Muscle layer of colon (tissue), 2 donors: ENCODE results near the gene NXN.
"Not testable (repeated sequence)": the region's sequence is repeated elsewhere in the genome, so short reads cannot be mapped to it uniquely, and the experiment has no call there.

Source experiments
- H3K27ac ChIP-seq: one replicate; pipeline ENCODE4 v1.7.0; 2013; ENCODE audit warnings: low read depth, mild to moderate bottlenecking, low read length, moderate library complexity
- H3K27me3 ChIP-seq, 2 donors: one replicate each; pipeline ENCODE4 v1.7.0; 2013; ENCODE audit warnings: low read length in 2 of 2, mild to moderate bottlenecking in 2 of 2; ENCODE audit not compliant: insufficient read depth in 2 of 2, control insufficient read depth in 1 of 2
- H3K36me3 ChIP-seq: one replicate; pipeline ENCODE4 v1.7.0; 2013; ENCODE audit warnings: mild to moderate bottlenecking, low read length; ENCODE audit not compliant: insufficient read depth
- H3K4me1 ChIP-seq: one replicate; pipeline ENCODE4 v1.7.0; 2013; ENCODE audit warnings: mild to moderate bottlenecking, low read length; ENCODE audit not compliant: insufficient read depth
- H3K4me3 ChIP-seq, 2 donors: one replicate each; pipeline ENCODE4 v1.7.0; 2013; ENCODE audit warnings: low read length in 2 of 2, low read depth in 1 of 2, mild to moderate bottlenecking in 1 of 2, moderate library complexity in 1 of 2
- H3K9ac ChIP-seq: one replicate; pipeline ENCODE4 v1.7.0; 2013; ENCODE audit warnings: low read length
- H3K9me3 ChIP-seq: one replicate; pipeline ENCODE4 v1.7.0; 2013; ENCODE audit warnings: mild to moderate bottlenecking, low read length
- donor health status: abdominal sarcoma.
- donor health status: Adenocarcinoma of cecum.

NXN gene

GRCh38 chr17:1004769-1005295 is 25.3 kb upstream of the NXN start:
- H3K9ac ChIP-seq: no peak overlapping the region
- H3K4me1 ChIP-seq: peaks cover 58% of the 10 kb centered on the region
- no peaks in the 10 kb centered on the region for H3K27me3 ChIP-seq
- no peaks in the 10 kb centered on the region for H3K9me3 ChIP-seq
- H3K4me3 ChIP-seq: peak overlapping the region in 1 of 2 donors; percentile 16
- H3K27ac ChIP-seq: no peak overlapping the region
- peaks cover 71% of the 10 kb centered on the region for H3K36me3 ChIP-seq

DNA sequence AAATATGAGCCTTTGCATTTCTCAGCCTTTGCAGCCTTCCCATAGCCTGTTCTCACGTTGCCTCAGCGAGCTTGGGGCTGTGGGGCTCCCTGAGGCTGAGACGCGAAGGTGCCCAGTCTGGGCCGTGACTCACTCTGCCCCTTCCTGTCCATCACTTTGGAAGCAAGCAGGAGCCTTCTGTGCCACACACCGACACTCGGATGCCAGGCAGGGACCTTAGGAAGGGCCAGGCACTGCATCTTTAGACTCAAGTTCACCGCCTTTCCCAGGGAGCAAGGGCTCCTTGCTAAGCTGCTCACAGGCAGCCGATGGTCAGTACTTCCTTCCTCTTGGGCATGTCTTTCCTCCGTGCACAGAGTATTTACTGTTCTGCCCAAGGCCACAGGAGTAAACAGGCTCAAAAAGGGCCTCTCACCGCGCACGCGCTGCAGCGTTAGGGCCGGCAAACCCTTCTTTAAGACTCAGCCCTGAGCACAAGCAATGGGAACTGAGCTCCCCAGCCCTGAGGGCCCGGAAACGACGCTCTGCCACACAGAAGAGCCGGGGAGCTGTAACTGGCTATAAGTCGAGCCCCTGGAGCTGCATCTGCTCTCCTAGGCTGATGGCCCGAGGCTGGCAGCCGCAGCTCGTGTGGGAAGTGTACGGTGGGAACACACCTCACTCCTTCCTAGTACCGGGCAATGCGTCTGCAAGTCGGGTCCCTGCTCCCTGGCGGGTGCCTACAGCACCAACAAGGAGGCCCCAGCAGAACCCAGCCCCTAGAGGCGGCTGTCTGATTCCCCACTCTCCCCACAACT is 24.6 kb upstream of the NXN start:
- H3K9me3 ChIP-seq: no peaks in the 10 kb centered on the region
- peaks cover 70% of the 10 kb centered on the region for H3K36me3 ChIP-seq
- H3K4me3 ChIP-seq: no peak overlapping the region
- H3K9ac ChIP-seq: no peak overlapping the region
- no peaks in the 10 kb centered on the region for H3K27me3 ChIP-seq
- H3K27ac ChIP-seq: no peak overlapping the region
- peaks cover 64% of the 10 kb centered on the region for H3K4me1 ChIP-seq

GRCh38 chr17:1003633-1003971 is 24.0 kb upstream of the NXN start:
- H3K9ac ChIP-seq: no peak overlapping the region
- H3K27me3 ChIP-seq: no peaks in the 10 kb centered on the region
- H3K9me3 ChIP-seq: no peaks in the 10 kb centered on the region
- H3K36me3 ChIP-seq: peaks cover 65% of the 10 kb centered on the region
- H3K27ac ChIP-seq: no peak overlapping the region
- H3K4me3 ChIP-seq: no peak overlapping the region
- H3K4me1 ChIP-seq: peaks cover 68% of the 10 kb centered on the region

DNA sequence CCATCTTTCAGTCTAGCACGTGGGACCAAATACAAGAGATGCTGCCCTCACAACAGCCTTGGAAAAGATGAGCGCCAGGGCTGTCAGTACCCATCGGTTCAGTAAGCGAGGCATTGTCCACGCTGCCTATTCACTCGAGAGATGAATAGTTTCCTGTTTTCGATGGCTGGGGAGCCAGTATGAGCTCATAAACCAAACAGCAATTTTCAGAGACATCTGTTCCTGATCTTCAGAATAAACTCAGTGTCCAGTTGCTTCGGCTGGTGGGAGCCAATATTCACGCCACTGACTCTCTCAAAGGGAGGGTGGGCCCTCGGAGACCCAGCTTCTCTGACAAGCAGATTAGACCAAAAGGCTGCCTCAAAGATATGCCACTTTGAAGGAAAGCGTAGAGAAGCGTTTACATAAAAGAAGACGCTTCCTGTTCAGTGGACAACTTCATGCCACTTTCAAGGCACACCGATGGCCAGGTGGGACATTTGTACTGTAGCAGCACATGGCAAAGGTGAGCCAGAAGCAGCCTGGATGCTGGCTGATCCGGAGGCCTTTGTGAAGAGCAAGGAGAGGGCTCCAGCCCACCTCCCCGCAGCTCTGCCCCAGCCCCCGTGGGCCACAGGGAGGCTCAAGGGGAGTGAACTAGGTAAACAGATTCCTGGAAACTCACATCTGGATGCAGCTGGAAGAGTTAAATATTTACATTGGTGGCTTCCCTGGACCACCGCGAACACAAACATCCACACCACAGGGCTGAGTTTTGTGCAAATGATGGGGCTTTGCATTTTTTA is 23.4 kb upstream of the NXN start:
- H3K27ac ChIP-seq: no peak overlapping the region
- H3K9me3 ChIP-seq: no peaks in the 10 kb centered on the region
- peaks cover 59% of the 10 kb centered on the region for H3K36me3 ChIP-seq
- no peak overlapping the region for H3K9ac ChIP-seq
- no peaks in the 10 kb centered on the region for H3K27me3 ChIP-seq
- H3K4me3 ChIP-seq: no peak overlapping the region
- peaks cover 75% of the 10 kb centered on the region for H3K4me1 ChIP-seq

DNA sequence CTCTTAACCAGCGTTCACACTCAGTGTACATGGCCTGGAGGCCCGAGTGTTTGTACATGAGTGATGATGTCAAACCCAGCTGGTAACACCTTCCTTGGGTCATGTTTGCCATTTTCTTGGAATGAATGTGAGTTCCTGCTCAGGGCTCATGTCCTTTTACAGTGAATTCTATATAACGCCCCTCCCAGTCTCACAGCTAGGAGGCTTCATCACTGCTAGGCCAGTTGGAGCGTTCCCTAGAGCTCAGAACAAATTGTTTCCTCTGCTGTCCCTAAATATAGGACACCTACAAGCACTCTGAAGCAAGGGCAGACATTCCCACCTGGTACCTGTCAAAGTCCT is 22.8 kb upstream of the NXN start:
- no peaks in the 10 kb centered on the region for H3K27me3 ChIP-seq
- peaks cover 81% of the 10 kb centered on the region for H3K4me1 ChIP-seq
- peak overlapping the region; percentile 56 for H3K27ac ChIP-seq
- H3K9ac ChIP-seq: no peak overlapping the region
- peaks cover 53% of the 10 kb centered on the region for H3K36me3 ChIP-seq
- H3K4me3 ChIP-seq: no peak overlapping the region
- H3K9me3 ChIP-seq: no peaks in the 10 kb centered on the region

DNA sequence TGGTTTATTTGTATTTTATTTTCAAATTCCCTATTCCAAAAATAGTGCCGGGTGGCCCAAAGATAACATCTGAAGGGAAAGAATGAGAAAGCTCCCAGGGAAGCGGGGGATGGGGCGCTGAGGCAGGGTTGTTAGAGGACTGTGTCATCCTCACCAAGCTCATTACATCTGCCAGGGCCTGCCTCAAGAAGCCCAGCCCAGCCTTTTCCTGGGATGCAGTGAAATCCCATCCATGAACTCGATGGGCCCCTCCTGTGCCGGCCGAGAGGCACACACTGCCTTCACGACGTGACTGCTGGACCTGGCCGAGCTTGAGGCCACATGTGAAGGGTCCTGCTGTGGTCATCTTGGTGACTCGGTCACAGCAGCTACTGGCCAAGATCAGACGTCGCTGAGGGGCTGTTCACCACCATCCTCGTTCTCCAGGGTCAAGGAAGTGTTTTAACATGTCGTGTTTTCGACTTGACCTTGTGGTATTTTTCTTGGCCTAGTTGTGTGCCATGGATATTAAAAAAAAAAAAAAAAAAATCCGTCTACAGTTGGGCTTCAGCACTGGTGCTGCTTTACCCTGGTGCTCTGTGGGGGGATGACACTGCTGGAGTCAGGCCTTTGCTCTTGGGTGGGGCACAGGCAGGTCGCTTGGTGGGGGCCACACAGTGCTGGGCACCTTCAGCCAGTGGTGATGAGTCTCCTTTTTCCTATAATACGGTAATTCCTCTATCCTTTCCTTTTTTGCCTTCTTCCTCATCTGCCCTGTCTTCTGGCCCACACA is 22.2 kb upstream of the NXN start:
- Histone ChIP-seq H3K4me1 (peaks cover 81% of the 10 kb centered on the region), H3K27ac (peak overlapping the region; percentile 56), H3K4me3 (no peak overlapping the region), H3K27me3 (no peaks in the 10 kb centered on the region), H3K36me3 (peaks cover 48% of the 10 kb centered on the region), H3K9me3 (no peaks in the 10 kb centered on the region), H3K9ac (no peak overlapping the region)

GRCh38 chr17:1000597-1001461 is 21.3 kb upstream of the NXN start:
- no peaks in the 10 kb centered on the region for H3K9me3 ChIP-seq
- no peaks in the 10 kb centered on the region for H3K27me3 ChIP-seq
- peaks cover 45% of the 10 kb centered on the region for H3K36me3 ChIP-seq
- H3K4me3 ChIP-seq: peak overlapping the region in 1 of 2 donors; percentile 26
- no peak overlapping the region for H3K9ac ChIP-seq
- H3K4me1 ChIP-seq: peaks cover 74% of the 10 kb centered on the region
- peak overlapping the region; percentile 56 for H3K27ac ChIP-seq

GRCh38 chr17:998111-998510 is 18.5 kb upstream of the NXN start:
- no peak overlapping the region for H3K27ac ChIP-seq
- peaks cover 53% of the 10 kb centered on the region for H3K4me1 ChIP-seq
- H3K4me3 ChIP-seq: peak overlapping the region in 1 of 2 donors; percentile 97
- H3K36me3 ChIP-seq: peaks cover 36% of the 10 kb centered on the region
- H3K9ac ChIP-seq: no peak overlapping the region
- H3K9me3 ChIP-seq: no peaks in the 10 kb centered on the region
- H3K27me3 ChIP-seq: no peaks in the 10 kb centered on the region

DNA sequence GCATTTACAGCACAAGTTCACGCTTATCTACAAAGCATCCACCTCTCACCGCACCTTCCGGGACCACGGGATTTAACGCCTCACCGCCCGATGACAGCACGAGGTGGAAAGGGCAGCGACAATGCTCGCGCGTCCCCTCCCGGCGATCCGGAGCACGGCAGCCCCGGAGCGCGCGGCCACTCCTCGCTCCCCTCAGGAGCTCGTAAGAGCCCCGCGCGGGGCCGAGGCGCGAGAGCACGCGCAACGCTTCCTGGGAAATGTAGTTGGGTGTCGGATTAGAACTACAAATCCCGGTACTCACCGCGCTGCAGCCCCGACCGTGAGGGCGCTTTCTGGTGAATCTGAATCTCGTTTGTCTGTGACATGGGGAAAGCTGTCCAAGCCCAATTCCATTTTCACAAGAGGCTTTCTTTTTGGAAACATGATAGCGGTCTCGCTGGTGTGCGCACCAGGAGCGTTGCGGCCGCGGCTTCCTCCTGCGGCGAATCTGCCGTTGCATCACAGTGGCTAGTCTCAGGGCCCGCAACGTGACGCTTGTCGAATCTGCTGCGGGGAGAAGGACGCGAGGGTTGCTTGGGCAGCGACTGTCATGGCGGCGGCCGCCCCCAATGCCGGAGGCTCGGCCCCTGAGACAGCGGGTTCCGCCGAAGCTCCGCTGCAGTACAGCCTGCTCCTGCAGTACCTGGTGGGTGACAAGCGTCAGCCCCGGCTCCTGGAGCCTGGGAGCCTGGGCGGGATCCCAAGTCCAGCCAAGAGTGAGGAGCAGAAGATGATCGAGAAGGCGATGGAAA is 17.2 kb upstream of the NXN start, which contains the start of gene TIMM22:
Gene TIMM22, plus strand, starts transcription at position 576 of the 791 bp plus-strand sequence. Its CDS starts 14 bp downstream, at position 590.
- Histone ChIP-seq H3K9ac (peak within 1 kb of the TSS; percentile 80), H3K27ac (peak within 1 kb of the TSS; percentile 97), H3K36me3 (peaks cover 22% of the 10 kb centered on the region), H3K4me1 (peaks cover 39% of the 10 kb centered on the region), H3K27me3 (no peaks in the 10 kb centered on the region), H3K4me3 (peak within 1 kb of the TSS; percentile 97 to 98), H3K9me3 (no peaks in the 10 kb centered on the region)

DNA sequence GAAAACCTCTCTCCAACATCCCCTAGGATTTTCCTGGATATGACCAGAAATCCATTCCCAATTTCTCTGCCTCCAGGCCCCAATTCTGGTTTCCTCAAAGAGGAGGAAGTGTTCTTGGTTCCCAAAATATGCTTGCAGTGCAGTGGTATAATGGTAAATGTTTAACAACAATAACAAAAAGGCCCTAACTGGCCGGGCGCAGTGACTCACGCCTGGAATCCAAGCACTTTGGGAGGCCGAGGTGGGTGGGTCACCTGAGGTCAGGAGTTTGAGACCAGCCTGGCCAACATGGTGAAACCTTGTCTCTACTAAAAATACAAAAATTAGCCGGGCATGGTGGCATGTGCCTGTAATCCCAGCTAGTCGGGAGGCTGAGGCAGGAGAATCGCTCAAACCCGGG is 15.7 kb upstream of the NXN start:
- not testable (repeated sequence) for H3K9ac ChIP-seq, H3K9me3 ChIP-seq, H3K4me3 ChIP-seq, H3K36me3 ChIP-seq, H3K27ac ChIP-seq, H3K27me3 ChIP-seq
- peaks cover 25% of the 10 kb centered on the region for H3K4me1 ChIP-seq
